ENCODE results near the gene CDH13. TPM values are rescaled to one million over a fixed set of nuclear protein-coding genes. Genes with fewer than 3 reads are reported as not detected.

CDH13 gene
- total RNA-seq, 2 experiments from 2014 or later: not detected

GRCh38 chr16:83627996-83628395, 1001.2 kb downstream of the CDH13 start:
- no peak for DNase-seq
- no peaks in the 10 kb centered on the region for H3K4me1 Mint-ChIP-seq

DNA sequence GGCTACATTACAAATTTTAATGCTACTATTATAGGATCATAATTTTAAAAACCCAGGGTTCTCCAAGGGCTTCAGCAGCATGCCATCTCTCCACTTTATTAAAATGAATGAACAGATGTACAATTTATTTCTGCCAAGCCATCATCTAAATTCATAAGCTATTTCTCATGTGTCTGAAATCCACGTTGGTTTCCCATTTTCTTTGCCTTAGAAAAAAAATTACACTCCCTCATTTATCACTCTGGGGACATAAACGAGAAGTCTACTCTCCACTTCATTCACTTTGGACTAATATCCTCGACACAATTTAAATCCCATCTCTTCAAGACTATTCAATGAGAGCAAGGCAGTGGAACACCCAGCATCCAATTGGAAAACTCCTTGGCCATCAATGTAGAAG, 1002.7 kb downstream of the CDH13 start:
- H3K27me3 Mint-ChIP-seq: no peaks in the 10 kb centered on the region
- no peak for DNase-seq
- no peaks in the 10 kb centered on the region for H3K4me1 Mint-ChIP-seq
- H3K36me3 Mint-ChIP-seq: no peaks in the 10 kb centered on the region
- no peak overlapping the region for H3K4me3 Mint-ChIP-seq
- no peak overlapping the region for H3K27ac Mint-ChIP-seq
- H3K9me3 Mint-ChIP-seq: no peaks in the 10 kb centered on the region

More at GRCh38 chr16:83627996-83628395, 1001.2 kb downstream of the CDH13 start:
- Mint-ChIP-seq H3K4me3 (no peak overlapping the region), H3K36me3 (no peaks in the 10 kb centered on the region), H3K27ac (no peak overlapping the region), H3K27me3 (no peaks in the 10 kb centered on the region), H3K9me3 (no peaks in the 10 kb centered on the region)

- Mint-ChIP-seq H3K27ac (no peak overlapping the region), H3K4me1 (no peaks in the 10 kb centered on the region), H3K27me3 (no peaks in the 10 kb centered on the region), H3K9me3 (no peaks in the 10 kb centered on the region), H3K4me3 (no peak overlapping the region), H3K36me3 (no peaks in the 10 kb centered on the region)
- no peak for DNase-seq
These were observed 1003.1 kb downstream of the CDH13 start for GRCh38 chr16:83629836-83630235.

DNA sequence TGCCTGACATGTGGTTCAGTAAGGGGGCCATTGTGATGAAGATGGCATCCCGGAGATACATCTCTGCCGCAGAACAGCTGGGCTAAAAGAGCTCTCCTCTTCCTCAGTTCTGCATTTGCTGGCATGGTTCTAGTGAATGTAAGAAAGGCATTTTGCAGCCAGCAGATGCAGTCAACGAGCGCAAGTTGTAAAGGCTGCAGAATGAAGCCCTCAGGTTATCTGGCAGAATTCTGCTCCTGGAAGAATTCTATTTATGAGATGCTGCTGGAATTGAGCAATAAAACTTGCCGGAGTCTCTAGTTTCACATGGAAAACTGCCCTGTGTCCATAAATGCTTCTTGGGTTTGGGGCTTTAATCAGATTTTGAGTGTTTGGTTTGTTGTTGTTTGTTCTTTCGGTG, 1004.2 kb downstream of the CDH13 start:
- no peaks in the 10 kb centered on the region for H3K9me3 Mint-ChIP-seq
- H3K27ac Mint-ChIP-seq: no peak overlapping the region
- DNase-seq: no peak
- no peaks in the 10 kb centered on the region for H3K36me3 Mint-ChIP-seq
- no peak overlapping the region for H3K4me3 Mint-ChIP-seq
- no peaks in the 10 kb centered on the region for H3K4me1 Mint-ChIP-seq
- no peaks in the 10 kb centered on the region for H3K27me3 Mint-ChIP-seq

- no peak overlapping the region for H3K27ac Mint-ChIP-seq
- H3K9me3 Mint-ChIP-seq: no peaks in the 10 kb centered on the region
- no peaks in the 10 kb centered on the region for H3K4me1 Mint-ChIP-seq
- no peak overlapping the region for H3K4me3 Mint-ChIP-seq
- H3K27me3 Mint-ChIP-seq: no peaks in the 10 kb centered on the region
- DNase-seq: no peak
- H3K36me3 Mint-ChIP-seq: no peaks in the 10 kb centered on the region
These were observed 1006.5 kb downstream of the CDH13 start for GRCh38 chr16:83633286-83633685.

DNA sequence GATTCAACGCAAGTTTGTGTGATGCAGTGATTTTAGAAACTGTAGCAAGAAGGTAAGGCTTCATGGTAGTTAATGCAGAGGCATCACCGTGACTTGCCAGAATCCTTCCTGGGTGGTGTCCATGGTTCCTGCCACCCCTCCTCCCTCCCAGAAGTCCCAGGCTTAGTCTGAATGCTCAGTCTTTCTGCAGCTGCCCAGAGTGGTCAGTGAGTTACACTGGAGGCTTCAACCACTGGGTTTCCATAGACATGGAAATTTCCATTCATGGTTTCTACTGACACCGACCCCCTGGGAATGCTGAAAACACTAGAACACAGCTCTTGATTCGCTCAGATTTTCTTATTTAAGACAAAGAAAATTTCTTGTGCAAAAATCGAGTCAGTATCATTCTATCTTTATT, 1021.6 kb downstream of the CDH13 start:
- no peak for DNase-seq
- Mint-ChIP-seq H3K9me3 (peaks cover 3% of the 10 kb centered on the region), H3K4me1 (no peaks in the 10 kb centered on the region), H3K27ac (no peak overlapping the region), H3K27me3 (peaks cover 8% of the 10 kb centered on the region), H3K36me3 (no peaks in the 10 kb centered on the region), H3K4me3 (no peak overlapping the region)

DNA sequence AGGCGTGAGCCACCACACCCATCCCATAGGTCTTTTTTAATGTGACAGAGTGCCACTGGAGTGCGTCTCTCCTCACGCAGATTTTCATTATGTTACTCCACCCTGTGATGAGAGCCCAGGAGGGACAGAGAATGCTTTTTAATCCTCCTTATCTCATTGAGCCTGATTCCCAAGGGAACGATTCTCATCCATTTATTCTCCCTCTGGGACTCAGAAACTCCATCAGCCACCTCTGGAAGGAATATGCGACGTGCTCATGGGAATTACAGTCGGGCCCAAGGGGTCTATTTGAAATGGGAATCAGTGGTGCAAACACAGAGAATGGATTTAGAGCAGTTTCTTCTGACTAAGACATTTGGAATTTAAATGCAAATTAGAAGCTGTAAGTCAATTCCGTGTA, 1025.1 kb downstream of the CDH13 start:
- Mint-ChIP-seq H3K4me3 (no peak overlapping the region), H3K36me3 (no peaks in the 10 kb centered on the region), H3K27me3 (peaks cover 4% of the 10 kb centered on the region), H3K4me1 (no peaks in the 10 kb centered on the region), H3K27ac (no peak overlapping the region), H3K9me3 (peaks cover 3% of the 10 kb centered on the region)
- DNase-seq: no peak

DNA sequence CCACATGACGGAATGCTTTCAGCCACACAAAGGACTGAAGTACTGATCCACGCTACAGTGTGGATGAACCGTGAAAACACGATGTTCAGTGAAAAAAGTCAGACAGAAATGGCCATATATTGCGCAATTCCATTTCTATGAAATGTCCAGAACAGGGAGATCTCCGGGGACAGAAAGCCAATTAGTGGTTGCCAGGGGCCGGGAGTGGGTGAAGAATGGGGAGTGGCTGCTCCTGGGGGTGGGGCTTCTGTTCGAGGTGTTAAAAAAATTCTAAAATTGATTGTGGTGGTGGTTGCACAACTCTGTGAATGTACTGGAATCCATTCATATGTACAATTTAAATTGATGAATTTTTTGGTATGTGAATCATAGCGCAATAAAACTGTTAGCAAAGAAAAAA, 1026.2 kb downstream of the CDH13 start:
- H3K4me3 Mint-ChIP-seq: no peak overlapping the region
- no peaks in the 10 kb centered on the region for H3K4me1 Mint-ChIP-seq
- no peak overlapping the region for H3K27ac Mint-ChIP-seq
- H3K36me3 Mint-ChIP-seq: no peaks in the 10 kb centered on the region
- DNase-seq: no peak
- peaks cover 4% of the 10 kb centered on the region for H3K27me3 Mint-ChIP-seq
- peaks cover 3% of the 10 kb centered on the region for H3K9me3 Mint-ChIP-seq

DNA sequence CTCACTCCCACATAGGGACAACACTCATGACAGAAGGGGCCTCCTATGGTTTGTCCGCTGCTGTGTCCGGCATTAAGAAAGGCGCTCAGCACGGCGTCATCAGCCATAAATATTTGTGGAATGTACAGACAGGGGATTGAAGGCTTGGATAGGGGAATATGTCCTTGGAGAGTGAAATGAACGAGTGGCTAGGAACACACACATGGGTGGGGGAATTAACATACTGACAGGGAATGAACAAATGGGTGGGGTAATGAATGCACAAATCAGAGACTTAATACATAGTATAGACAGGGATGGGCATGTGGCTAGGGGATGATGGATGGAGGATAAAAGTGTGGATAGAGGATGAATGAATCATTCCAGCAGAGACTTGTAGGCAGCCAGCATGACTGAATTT, 1027.0 kb downstream of the CDH13 start:
- H3K27me3 Mint-ChIP-seq: peaks cover under 1% of the 10 kb centered on the region
- DNase-seq: no peak
- no peak overlapping the region for H3K27ac Mint-ChIP-seq
- no peak overlapping the region for H3K4me3 Mint-ChIP-seq
- H3K4me1 Mint-ChIP-seq: no peaks in the 10 kb centered on the region
- peaks cover under 1% of the 10 kb centered on the region for H3K9me3 Mint-ChIP-seq
- H3K36me3 Mint-ChIP-seq: no peaks in the 10 kb centered on the region

DNA sequence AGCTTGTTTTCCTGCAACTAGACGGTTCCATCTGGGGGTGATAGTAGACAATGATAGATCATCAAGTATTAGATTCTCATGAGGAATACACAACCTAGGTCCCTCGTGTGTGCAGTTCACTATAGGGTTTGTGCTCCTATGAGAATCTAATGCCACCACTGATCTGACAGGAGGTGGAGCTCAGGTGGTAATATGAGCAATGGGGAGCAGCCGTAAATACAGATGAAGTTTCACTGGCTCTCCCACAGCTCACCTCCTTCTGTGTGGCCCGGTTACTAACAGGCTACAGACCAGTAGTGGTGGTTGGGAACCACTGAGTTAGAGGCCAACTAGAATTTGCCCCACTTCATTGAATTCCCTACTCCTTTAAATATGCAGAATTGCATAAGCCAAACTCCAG, 1033.5 kb downstream of the CDH13 start:
- Mint-ChIP-seq H3K9me3 (peaks cover 2% of the 10 kb centered on the region), H3K27ac (no peak overlapping the region), H3K4me1 (no peaks in the 10 kb centered on the region), H3K4me3 (no peak overlapping the region), H3K36me3 (no peaks in the 10 kb centered on the region), H3K27me3 (no peaks in the 10 kb centered on the region)
- DNase-seq: no peak

- no peak for DNase-seq
- no peaks in the 10 kb centered on the region for H3K27me3 Mint-ChIP-seq
- no peak overlapping the region for H3K27ac Mint-ChIP-seq
- no peaks in the 10 kb centered on the region for H3K4me1 Mint-ChIP-seq
- H3K4me3 Mint-ChIP-seq: no peak overlapping the region
- H3K9me3 Mint-ChIP-seq: peaks cover 2% of the 10 kb centered on the region
- no peaks in the 10 kb centered on the region for H3K36me3 Mint-ChIP-seq
These were observed 1034.9 kb downstream of the CDH13 start for GRCh38 chr16:83661656-83662055.

- Mint-ChIP-seq H3K4me3 (no peak overlapping the region), H3K27me3 (no peaks in the 10 kb centered on the region), H3K36me3 (no peaks in the 10 kb centered on the region), H3K4me1 (no peaks in the 10 kb centered on the region), H3K9me3 (peaks cover 2% of the 10 kb centered on the region), H3K27ac (no peak overlapping the region)
- no peak for DNase-seq
These were observed 1039.7 kb downstream of the CDH13 start for GRCh38 chr16:83666449-83666848.

- Mint-ChIP-seq H3K4me3 (no peak overlapping the region), H3K27me3 (peaks cover 4% of the 10 kb centered on the region), H3K4me1 (no peaks in the 10 kb centered on the region), H3K36me3 (no peaks in the 10 kb centered on the region), H3K9me3 (peaks cover 2% of the 10 kb centered on the region), H3K27ac (no peak overlapping the region)
- no peak for DNase-seq
These were observed 1042.7 kb downstream of the CDH13 start for GRCh38 chr16:83669456-83669855.

DNA sequence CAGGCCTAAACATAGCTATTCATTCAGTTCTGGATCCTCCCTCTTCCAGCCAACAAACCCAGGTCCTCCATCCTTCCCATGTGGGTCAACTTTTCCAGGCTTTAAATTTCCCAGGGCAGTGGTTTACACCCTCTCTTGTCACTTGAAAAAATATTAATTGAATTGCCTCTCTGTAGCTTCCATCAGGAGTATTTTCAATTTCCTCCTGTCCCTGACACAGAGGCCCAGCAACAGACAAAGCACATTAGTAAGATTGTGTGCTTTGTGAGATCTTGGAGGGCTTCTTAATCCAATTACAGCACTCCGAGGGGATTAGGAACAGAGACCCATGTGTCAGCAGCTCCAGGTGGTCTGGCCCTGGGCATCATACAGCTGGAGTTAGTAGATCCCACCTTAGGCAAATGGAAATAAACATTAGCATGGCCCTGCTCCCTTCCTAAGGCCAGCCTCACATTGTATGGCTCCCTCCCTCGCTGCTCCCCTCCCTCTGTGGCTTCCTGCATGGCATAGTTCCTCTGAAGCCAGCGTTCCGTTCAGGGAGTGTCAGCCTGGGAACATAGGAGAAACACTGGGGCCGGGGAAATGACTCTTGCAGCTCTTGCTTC, 1048.3 kb downstream of the CDH13 start:
- no peak for DNase-seq
- no peaks in the 10 kb centered on the region for H3K4me1 Mint-ChIP-seq
- H3K27me3 Mint-ChIP-seq: peaks cover 8% of the 10 kb centered on the region
- no peak overlapping the region for H3K4me3 Mint-ChIP-seq
- no peaks in the 10 kb centered on the region for H3K9me3 Mint-ChIP-seq
- no peaks in the 10 kb centered on the region for H3K36me3 Mint-ChIP-seq
- H3K27ac Mint-ChIP-seq: no peak overlapping the region

DNA sequence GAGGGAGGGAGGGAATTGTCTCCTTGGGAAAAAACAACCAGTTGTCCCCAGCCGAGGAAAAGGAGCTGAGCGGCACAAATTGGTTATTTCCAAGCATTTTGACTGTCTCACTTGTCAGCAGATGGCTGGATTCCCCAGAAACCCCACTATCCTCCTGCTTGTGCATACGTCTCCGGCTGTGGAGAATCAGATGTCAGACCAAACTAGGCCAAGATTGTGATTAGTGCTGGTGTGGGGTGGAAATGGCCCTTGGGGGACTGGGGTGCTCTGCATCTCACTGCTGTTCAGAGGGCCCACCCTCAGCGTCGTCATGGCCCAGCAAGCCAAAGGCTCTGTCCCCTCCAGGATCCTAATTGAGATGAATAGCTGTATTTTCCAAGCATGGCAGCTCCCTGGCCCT, 1049.3 kb downstream of the CDH13 start:
- no peak overlapping the region for H3K27ac Mint-ChIP-seq
- H3K4me1 Mint-ChIP-seq: no peaks in the 10 kb centered on the region
- no peaks in the 10 kb centered on the region for H3K36me3 Mint-ChIP-seq
- no peak overlapping the region for H3K4me3 Mint-ChIP-seq
- H3K9me3 Mint-ChIP-seq: no peaks in the 10 kb centered on the region
- no peak for DNase-seq
- H3K27me3 Mint-ChIP-seq: peaks cover 8% of the 10 kb centered on the region

GRCh38 chr16:83680980-83681379, 1054.2 kb downstream of the CDH13 start:
- Mint-ChIP-seq H3K36me3 (no peaks in the 10 kb centered on the region), H3K9me3 (no peaks in the 10 kb centered on the region), H3K4me1 (no peaks in the 10 kb centered on the region)

More at GRCh38 chr16:83680980-83681379, 1054.2 kb downstream of the CDH13 start:
- peaks cover 11% of the 10 kb centered on the region for H3K27me3 Mint-ChIP-seq
- DNase-seq: no peak
- no peak overlapping the region for H3K4me3 Mint-ChIP-seq
- no peak overlapping the region for H3K27ac Mint-ChIP-seq

Data from activated naive CD8-positive, alpha-beta T cell treated with anti-CD3 and anti-CD28 coated beads for 36 hours (primary cell).